GM21723 (cell line): ENCODE measurements around the gene FOXRED2.
"Not testable (repeated sequence)": the region's sequence is repeated elsewhere in the genome, so short reads cannot be mapped to it uniquely, and the experiment has no call there.

Experiments used
- ATAC-seq: cut with Tn5 transposase; IDR thresholded peaks from one replicate; pipeline ENCODE4 v1.9.1; 2021; ENCODE audit warnings: mild to moderate bottlenecking, moderate library complexity; ENCODE audit not compliant: unreplicated experiment

FOXRED2 gene

DNA sequence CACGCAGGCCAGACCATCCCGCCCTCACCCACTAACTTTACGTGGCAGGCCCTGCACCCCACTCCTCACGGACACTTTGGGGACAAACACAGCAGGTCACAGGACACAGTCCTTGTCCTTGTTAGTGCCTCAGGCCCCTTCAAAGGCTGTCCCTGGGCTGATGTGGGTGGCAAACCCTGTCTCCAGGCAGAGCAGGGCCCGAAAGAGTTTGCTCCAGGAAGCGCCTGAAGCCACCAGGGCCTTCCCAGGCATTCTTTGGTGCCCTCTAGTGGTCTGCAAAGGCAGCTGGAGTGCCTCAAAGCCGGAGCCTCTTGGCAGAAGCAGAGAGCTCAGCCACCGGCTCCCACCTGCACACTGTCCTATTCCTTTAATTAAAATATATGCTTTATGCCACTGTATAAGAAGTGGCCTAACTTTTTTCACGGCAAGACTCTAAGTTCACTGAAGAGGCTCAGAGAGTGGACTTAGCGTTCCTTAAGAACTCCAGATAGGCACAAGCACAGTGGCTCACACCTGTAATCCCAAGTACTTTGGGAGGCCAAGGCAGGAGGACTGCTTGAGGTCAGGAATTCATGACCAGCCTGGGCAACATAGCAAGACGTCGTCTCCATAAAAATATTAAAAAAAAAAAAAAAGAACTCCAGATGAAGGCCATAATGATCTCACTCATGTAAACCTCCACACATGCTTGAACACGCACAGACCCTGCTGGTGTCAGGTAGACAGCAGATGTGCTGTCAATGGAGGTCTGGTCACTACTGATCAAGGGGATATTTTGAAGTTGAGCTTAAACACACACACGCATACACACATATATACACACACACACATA lies 36.5 kb downstream of the FOXRED2 start:
- peak; percentile 51 for ATAC-seq

- ATAC-seq, result no peak
These were observed 37.6 kb downstream of the FOXRED2 start for GRCh38 chr22:36469094-36469710.

GRCh38 chr22:36467946-36468345 lies 38.9 kb downstream of the FOXRED2 start:
- no peak for ATAC-seq

GRCh38 chr22:36467042-36467810 lies 39.6 kb downstream of the FOXRED2 start:
- no peak for ATAC-seq

DNA sequence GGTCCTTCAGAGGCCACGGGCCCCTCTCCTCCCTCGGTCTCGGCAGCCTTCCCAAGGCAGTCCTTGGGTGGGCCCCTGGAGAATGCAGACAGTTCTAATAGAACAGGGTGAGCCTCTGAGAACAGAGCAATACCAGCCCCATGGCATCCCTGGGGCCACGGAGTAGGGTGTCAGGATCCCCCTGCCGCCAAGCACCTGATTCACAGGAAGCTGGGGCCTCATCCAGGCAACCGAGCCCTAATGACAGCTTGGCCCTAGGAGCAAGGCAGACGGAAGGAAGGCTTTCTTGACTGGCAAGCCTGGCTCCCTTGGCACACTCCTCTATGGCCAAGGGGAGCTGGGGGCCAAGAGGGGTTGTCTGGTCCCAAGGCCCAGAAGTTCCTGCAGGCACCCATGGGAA lies 40.6 kb downstream of the FOXRED2 start:
- no peak for ATAC-seq

DNA sequence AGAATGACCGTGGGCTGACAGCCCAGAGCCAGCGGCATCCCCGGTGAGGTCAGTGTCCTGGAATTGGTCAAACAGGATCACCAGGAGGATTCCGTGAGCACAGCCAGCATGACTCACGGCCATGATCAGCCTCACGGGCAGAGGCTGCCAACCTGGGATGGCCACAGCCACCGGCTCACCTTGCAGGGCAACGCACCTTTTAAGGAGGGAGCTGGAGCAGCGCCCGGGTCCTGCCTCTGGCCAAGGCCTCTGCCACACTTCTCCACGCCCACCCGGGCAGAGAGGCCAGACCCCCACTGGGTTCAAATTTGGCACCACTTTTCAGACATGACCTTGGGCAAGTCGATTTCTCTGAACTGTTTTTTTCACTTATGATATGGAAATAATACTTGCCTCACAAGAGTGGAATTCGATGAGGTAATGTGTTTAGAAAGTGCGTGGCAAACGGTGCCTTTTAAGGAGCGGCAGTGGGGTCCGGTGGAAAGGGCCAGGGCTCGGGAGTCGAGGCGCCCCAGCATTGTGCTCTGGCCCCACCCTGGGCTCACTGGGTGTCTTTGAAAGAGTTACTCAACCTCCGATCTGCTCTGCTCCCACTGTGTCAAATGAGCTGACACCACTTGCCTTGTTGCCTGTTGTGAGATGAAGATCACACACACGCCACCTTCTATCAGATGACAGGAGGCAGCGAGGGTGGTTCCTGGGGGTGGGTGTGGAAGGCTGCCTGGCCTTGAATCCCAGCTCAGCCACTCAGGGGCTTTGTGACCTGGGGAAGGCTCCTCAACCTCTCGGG lies 41.4 kb downstream of the FOXRED2 start:
- ATAC-seq, result no peak

DNA sequence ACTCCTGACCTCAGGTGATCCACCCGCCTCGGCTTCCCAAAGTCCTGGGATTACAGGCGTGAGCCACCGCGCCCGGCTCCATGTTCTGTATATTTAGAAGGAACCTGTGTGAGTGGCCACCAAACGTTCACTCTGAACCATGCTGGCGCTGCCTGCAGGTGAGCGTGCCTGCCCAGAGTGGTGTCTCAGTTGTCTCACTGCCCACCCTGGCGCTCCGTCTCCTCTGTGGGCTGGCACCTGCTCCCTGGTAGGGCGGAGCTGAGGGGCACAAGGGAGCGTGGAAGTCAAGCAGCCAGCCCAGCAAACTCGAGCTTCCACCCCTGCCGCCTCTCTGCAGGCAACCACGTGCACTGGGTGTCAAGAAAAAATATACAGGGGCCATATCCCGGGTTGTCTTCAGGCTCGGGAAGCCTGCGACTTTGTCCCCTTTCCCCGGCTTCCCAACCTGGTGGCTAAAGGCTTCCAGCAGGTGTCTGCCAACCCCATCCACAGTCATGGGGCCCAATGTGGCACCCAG lies 42.1 kb downstream of the FOXRED2 start:
- no peak for ATAC-seq

DNA sequence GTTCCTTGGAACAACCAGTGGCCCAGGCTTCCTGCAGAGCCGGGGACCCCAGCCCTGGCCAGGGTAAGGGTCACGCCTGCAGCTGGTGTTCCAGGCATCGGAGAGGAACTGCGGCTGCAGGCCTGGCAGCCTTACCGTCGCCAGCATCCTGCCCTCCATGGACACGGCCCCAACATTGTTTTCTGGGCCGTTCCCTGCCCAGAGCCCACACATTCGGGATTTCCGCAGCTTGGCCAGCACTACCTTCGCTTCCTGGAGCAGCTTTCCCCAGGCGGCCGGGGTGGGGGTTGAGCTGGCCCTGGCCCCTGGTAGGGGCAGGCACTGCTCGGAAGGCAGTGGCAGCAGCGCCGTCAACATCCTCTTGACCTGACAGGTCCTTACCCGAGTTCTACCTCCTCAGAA lies 43.1 kb downstream of the FOXRED2 start:
- ATAC-seq, result no peak

DNA sequence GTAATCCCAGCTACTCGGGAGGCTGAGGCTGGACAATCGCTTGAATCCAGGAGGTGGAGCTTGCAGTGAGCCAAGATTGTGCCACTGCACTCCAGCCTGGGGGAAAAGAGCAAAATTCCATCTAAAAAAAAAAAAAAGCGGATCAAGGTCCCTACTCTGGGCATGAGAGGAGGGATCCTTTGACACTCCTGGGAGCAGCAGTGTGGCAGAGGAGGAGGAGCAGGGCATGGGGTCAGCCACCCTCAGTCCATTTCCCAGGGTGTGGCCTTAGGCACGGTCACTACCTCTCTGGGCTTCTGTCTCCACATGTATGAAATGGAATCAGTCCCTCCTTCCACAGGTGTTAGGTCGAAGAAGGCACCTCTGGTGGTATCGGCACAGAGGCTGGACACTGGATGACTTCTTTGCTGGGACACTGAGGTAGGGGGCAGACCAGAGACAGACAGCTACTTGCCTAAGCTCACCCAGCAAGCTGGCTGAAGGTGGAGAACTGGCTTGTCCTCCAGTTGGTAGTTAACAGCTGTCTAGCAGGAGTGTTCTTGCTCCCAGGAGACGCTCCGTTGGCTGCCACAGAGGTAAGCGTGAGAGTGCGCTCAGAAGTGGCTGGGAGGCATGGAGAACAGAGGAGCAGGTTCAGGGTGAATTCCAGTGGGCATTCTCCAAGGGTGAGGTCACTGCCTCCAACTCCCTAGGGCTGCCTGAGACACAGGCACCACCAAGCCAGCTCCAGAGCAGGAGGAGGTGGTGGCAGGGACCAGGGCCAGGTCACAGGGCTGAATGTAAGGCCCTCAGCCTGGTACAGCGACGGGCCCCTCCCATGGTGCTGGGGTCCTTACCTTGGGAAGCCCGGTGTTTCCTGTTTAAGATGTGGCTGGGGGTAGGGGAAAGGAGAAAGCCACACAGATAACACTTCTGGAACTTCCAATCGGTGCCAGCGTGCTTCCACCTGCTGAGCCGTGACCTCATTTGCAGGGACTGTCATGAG lies 44.9 kb downstream of the FOXRED2 start:
- ATAC-seq, result no peak

DNA sequence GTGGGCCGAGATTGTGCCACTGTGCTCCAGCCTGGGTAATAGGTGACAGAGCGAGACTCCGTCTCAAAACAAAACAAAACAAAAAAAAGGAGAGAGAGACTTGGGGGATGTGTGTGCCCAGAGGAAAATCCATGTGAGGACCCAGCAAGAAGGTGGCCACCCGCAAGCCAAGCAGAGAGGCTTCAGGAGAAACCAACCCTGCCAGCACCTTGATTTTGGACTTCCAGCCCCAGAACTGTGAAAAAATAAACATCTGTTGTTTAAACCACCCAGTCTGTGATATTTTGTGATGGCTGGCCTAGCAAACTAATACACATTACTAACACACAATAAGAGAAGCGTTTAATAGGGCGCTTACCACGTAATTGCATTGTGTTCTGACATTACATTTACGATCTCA lies 46.6 kb downstream of the FOXRED2 start:
- no peak for ATAC-seq

DNA sequence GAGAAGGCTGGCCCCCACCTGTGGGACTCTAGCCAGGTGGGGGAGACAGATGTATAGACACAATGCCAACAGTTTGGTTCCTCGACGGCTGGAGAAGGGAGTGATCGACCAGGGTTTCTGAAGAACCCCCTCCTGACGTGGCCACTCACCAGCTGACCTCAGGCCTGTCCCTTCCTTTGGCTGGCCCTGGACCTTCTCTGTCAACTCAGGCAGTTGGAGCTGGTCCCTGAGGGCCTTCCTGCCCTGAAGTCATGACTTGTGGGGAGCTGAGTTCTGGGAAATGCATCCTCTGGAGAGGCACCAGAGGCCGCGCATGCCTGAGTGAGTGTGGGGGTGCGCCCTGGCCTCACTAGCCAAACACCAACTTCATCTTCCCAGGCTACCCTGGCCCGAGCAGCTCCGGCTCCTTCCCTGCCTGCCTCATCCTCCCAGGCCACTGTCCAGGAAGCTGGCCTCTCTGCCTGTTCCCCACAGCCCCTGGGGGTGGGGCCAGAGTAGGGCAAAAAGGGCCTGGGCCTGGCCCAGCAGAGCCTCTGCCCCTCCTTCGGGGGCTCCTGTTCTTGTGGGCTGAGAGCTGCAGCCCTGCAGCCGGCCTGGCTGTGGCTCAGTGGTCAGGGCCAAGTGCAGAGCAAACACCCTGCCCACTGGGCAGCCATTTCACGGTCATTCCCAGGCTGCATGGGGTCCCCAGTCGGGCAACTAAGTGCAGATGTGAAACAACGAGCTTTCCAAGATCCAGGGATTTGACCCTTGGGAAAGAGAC lies 49.0 kb downstream of the FOXRED2 start:
- ATAC-seq, result no peak

GRCh38 chr22:36456464-36456845 lies 50.4 kb downstream of the FOXRED2 start:
- no peak for ATAC-seq

GRCh38 chr22:36455571-36456463 lies 51.0 kb downstream of the FOXRED2 start:
- no peak for ATAC-seq

DNA sequence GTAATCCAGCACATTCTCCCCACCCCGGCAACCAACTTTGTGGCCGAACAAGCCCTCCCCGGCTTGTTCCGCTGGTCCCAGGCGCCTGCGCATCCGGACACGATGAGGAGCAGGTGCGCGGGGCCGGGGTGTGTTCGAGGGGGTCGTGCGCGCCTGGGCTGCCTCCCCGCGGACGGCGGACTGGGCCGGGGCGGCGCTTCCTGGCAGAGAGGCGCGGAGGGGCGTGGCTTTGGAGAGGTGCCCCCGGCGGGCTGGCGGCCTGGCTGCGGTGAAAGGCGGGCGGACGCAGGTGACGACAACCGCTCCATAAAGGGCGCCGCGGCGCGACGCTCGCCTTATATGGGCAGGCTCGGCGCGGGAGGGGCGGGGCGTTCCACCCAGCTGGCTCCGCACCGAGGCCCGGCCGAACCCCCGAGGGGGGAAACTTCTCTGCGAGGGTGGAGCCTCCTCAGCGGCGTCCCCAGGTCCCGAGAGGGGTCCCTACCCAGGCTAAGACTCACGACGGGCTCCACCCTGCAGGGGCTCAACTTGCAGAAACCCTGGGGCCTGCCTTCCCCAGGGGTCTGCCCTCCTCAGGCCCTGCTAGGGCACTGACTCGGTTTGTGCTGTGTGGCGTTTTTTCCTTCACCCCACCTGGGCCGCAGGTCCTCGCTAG lies 51.8 kb downstream of the FOXRED2 start:
- ATAC-seq, result peak; percentile 54

- ATAC-seq, result no peak
These were observed 52.9 kb downstream of the FOXRED2 start for GRCh38 chr22:36453855-36454378.

GRCh38 chr22:36452978-36453607 lies 53.7 kb downstream of the FOXRED2 start:
- ATAC-seq, result not testable (repeated sequence)
